Left hindlimb (tissue), 1 donor: ENCODE results near the gene CCDC8.
"Not testable (repeated sequence)": the region's sequence is repeated elsewhere in the genome, so short reads cannot be mapped to it uniquely, and the experiment has no call there.

Source experiments
- DNase-seq: peaks from one replicate; pipeline ENCODE4 v3.0.0-alpha.2; 2018

The CCDC8 gene

DNA sequence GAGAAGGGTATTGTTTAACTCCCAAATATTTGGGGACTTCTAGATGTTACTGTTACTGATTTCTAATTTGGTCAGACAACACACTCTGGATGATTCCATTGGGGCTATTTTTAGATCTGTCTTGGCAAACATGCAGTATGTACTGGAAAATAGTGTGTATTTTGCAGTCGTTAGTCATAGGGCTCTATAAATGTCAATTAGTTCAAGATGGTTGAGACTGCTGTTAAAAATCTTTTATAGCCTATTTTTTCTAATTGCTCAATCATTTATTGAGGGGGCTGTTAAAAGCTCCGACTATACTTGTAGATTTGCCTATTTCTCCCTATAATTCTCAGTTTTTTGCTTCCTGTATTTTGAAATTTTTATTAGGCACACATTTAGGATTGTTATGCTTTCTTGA lies 35.1 kb downstream of the CCDC8 start:
- DNase-seq = no peak

GRCh38 chr19:46376241-46377153 lies 36.9 kb downstream of the CCDC8 start:
- DNase-seq = no peak

GRCh38 chr19:46375476-46376067 lies 37.8 kb downstream of the CCDC8 start:
- DNase-seq = not testable (repeated sequence)

GRCh38 chr19:46374536-46375475 lies 38.6 kb downstream of the CCDC8 start:
- no peak for DNase-seq

DNA sequence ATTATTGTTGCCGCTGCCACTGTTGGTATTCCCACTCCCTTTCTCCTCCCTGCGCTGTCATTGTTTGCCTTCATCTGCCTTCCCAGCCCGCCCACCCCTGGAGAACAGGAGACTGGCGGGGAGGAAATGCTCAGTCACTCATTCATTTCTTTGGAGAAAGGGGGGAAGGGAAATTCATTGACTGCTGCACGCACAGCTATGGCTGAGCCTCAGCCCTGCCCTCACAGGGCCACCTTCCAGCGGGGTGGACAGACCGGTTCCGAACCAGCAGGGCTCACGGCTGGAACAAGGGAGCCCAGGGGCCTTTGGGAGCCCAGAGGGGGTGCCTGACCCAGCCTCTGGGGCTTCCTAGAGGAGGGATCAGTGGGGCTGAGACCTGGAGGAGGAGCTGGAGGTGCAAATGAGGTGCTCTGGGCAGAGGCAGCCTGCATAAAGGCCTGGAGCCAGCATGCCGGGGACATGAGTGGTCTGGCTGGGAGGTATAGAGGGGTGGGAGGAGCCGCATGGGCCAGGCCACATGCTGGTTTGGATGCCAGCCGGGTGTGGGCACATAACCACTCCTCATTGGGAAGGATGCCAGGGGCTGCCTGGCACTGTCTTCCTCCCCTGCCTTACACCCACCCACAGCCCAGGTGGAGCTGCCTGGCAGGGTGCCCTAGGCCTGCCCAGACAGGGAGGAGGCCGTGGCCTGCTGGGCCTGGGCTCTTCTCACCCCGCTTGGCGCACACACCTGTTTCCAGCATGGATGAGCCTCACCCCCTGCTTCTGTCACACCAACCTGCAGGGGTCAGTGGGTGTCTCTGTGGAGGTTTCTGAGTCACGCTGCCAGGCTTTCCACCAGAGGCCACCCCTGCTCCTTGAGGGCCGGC lies 39.6 kb downstream of the CCDC8 start:
- DNase-seq = peak; percentile 77

DNA sequence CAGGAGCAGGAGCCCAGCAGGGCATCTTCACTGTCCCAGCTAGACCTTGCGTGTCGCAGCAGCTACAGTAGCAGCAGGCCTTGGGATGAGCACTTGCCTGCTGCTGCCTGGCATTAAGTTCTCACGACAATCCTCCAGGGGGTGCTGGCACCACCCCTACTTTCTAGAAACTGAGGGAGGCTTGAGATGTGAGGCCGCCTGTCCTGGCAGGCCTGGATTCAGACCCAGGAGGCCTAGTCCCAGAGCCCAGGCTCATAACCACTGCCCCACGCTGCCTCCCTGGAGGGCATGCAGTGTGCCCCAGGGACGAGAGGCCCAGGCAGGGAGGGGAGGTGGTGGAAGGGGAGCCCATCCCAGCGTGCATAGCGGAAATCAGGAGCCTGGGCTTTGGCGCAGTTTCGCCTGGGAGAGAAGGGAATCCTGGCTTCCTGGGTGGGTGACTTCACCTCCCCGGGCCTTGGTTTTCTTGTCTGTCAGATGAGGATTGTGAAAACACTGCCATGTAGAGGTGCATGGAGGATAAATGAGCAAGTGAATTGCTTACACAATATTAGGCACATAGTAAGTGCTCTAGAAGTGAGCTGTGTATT lies 40.4 kb downstream of the CCDC8 start:
- DNase-seq = no peak

DNA sequence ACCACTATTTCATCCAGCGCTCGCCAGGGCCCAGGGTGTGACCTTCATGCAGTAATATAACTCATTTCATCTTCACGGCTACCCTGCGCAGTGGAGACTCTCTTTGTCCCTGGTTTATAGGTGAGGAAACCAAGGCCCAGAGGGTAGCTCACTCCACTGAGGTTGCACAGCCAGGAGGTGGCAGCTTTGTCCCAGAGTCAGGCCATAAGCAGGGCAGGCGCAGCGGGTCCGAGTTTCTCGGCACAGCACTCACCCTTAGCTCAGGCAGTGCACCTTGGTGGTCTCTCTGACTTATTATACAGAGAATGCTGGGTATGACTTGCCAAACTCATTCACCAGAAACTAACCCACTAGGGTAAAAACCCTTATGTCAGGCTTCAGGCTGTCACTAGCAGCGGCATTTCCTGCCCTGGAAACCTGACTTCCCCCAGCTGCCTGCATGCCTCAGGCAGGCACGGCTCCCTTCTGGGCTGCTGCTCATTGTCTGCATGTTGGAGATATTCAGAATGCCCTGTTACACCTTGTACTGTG lies 41.9 kb downstream of the CCDC8 start:
- DNase-seq = no peak

GRCh38 chr19:46369817-46370216 lies 43.5 kb downstream of the CCDC8 start:
- no peak for DNase-seq

- DNase-seq = no peak
Observed at GRCh38 chr19:46368116-46368515, 45.2 kb downstream of the CCDC8 start.

GRCh38 chr19:46367426-46367825 lies 45.9 kb downstream of the CCDC8 start:
- DNase-seq = no peak

DNA sequence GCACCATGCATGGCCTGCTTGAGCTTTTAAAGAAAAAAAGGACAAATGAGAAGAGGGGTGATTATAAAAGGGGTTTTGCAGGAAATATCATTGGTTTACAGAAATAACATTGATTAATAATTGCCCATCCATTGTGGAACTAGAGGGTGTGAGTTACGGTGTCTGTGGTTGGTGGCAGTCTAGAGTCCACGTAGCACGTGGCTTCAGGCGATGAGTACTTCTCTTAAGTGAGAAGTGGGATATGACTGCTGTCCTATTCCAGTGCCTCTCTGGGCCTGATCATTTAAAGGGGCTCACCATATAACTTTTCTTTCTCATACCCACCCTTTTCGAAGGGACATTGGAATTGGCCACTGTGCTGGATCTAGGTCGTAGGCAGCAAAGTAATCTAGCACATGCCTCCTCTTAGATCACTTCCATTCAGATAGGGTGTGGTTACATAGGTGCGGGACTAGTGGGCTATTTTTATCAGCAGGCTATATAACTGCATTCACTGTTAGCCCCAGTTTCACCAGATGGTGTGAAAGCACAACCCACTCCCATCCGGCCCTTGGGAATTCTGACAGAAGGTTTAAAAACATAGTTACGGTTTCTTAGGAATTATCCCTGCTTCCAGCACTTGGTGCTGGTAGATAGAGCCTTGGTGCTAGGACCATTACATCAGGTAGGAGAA lies 46.6 kb downstream of the CCDC8 start:
- DNase-seq = no peak

- DNase-seq = no peak
Observed at GRCh38 chr19:46365561-46365960, 47.8 kb downstream of the CCDC8 start.

- DNase-seq = no peak
Observed at GRCh38 chr19:46364359-46364758, 49.0 kb downstream of the CCDC8 start.

GRCh38 chr19:46361915-46362314 lies 51.4 kb downstream of the CCDC8 start:
- DNase-seq = no peak
